Fibroblast of upper back skin (primary cell): ENCODE data around the gene GIT1.

Experiments
- DNase-seq: peaks from one replicate; pipeline ENCODE4 v3.0.0-alpha.2; 2013

The GIT1 gene

GRCh38 chr17:29579866-29580771, 9.3 kb downstream of the GIT1 start:
- peak; percentile 76 for DNase-seq

- no peak for DNase-seq
Measured at GRCh38 chr17:29578626-29579485, 10.6 kb downstream of the GIT1 start.

- no peak for DNase-seq
Measured at GRCh38 chr17:29577385-29578211, 11.8 kb downstream of the GIT1 start.

- DNase-seq: no peak
Measured at GRCh38 chr17:29577001-29577370, 12.5 kb downstream of the GIT1 start.

- DNase-seq: no peak
Measured at GRCh38 chr17:29576214-29577000, 13.0 kb downstream of the GIT1 start.

GRCh38 chr17:29575511-29576213, 13.8 kb downstream of the GIT1 start:
- no peak for DNase-seq

GRCh38 chr17:29574732-29575510, 14.5 kb downstream of the GIT1 start:
- DNase-seq: no peak

GRCh38 chr17:29573871-29574731, 15.3 kb downstream of the GIT1 start:
- no peak for DNase-seq

GRCh38 chr17:29573558-29573869, 15.9 kb downstream of the GIT1 start:
- DNase-seq: no peak

- peak; percentile 51 for DNase-seq
Measured at GRCh38 chr17:29572691-29573557, 16.5 kb downstream of the GIT1 start.

- DNase-seq: no peak
Measured at GRCh38 chr17:29571883-29572681, 17.4 kb downstream of the GIT1 start.

- no peak for DNase-seq
Measured at GRCh38 chr17:29571486-29571882, 18.0 kb downstream of the GIT1 start.

- DNase-seq: no peak
Measured at GRCh38 chr17:29570521-29570920, 18.9 kb downstream of the GIT1 start.

- DNase-seq: no peak
Measured at GRCh38 chr17:29569245-29569950, 20.1 kb downstream of the GIT1 start.

- DNase-seq: peak; percentile 79
Measured at GRCh38 chr17:29568331-29569244, 20.9 kb downstream of the GIT1 start, which contains the start of gene TP53I13. TP53I13 (plus strand) TSS chr17:29568701; CDS start chr17:29568759, 58 bp downstream.
